GM21786 (cell line): ENCODE measurements around the gene MPEG1.
A peak's percentile ranks its signal among the peaks of the same experiment; 100 is the strongest.

Source experiments
- ATAC-seq: cut with Tn5 transposase; IDR thresholded peaks from one replicate; pipeline ENCODE4 v1.9.1; 2021; ENCODE audit not compliant: unreplicated experiment

The MPEG1 gene

DNA sequence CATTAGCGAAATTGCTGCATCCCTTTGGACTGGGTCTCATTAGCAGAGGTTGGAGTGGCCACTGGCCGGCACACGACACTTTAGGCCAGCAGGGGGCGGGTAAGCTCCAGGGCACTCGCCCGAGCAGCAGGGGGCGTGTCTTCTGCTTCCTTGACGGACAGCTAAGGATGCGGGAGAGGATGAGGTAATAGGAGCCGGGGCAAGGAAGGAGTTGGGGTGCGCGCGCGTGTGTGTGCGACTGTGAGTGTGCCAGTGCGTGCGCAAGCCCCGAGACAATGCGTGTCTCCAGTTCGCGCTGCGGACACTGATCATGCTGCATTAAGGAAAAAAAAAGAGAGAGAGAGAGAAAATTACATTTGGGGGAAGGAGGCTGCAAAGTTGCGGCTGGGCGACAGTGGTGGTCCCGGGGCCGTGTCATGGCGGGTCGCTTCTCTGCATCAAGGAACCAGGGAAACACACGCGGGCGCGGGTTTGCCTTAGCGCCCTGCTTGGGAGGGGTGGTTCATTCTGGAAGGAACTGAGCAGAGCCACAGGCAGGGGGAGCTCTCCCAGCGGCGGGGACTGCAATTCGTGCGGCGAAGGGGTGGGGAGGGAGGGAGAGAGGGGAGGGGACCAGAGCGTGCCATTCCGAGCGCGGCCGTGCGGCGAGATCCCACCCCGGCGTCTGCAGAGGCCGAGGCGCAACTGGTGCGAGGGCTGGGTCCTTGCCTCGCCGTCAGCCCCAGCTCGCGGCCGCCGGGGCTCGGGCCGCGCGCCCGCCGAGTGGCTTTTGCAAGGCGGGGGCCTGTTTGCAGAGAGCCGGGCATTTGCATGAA lies 41.0 kb downstream of the MPEG1 start, which contains the start of gene DTX4:
TSS of gene DTX4 (plus strand) at position 625 of the 815 bp plus-strand sequence. CDS start 464 bp downstream, outside the sequence.
- ATAC-seq: peak; percentile 67

DNA sequence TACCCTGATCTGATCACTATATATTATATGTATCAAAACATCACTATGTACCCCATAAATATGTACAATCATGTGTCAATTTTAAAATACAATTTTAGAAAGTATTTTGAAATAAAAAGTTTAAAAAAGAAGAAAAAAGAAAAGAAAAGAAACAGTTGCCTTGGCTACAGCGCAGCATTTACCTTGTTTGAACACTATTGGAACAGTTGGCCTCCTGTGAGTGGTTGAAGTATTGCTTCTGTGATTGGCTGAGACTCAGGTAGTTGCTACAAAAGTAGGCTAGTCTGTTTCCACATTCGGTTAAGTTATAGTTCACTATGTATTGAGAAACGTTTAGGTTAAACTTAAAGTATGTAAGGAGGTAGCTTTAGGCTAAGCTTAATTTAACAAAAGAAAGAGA lies 48.7 kb downstream of the MPEG1 start:
- ATAC-seq: no peak
